ENCODE data around the gene CRACR2A. TPM values are rescaled to one million over a fixed set of nuclear protein-coding genes. Genes with fewer than 3 reads are reported as not detected.

CRACR2A gene
- total RNA-seq, 1 donor from 2014 or later, result 0.82 TPM

DNA sequence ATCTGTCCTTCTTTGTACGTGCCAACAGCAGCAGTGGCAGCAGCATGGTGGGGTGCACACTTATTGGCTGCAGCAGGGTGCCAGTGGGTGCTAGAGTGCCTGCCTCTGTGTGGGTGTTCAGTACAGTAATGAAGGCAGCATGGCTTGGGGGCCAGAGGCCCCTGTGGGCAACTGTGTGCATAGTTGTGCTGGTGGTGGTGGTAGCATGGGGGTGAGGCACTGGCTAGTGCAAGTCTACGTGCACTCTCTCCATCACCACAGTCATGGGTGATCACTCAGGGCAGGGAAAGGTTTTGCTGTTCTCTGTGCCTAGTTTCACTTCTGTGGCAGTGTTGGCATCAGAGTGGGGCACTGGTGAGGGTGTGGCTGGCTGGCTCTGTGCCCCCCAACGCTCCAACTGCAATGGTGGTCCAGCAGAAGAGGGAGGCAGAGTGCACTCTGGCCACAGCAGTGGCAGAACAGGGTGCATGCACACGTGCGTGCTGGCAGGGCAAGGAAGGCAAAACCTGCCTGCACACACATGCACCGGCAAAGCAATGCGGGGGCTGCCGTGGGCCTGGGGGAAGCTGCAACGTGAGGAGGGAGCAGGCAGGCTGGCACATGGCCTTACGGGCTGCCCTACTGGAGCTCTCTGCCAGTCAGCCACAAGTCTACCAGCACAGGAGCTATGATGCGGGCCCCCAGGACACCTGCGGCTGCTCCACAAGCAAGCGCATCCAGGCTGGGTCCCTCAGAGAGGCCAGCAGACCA is 60.1 kb downstream of the CRACR2A start:
- peaks cover 30% of the 10 kb centered on the region for H3K9me3 Mint-ChIP-seq (ENCODE audit: low read depth)
- TF ChIP-seq, protein P1, sequence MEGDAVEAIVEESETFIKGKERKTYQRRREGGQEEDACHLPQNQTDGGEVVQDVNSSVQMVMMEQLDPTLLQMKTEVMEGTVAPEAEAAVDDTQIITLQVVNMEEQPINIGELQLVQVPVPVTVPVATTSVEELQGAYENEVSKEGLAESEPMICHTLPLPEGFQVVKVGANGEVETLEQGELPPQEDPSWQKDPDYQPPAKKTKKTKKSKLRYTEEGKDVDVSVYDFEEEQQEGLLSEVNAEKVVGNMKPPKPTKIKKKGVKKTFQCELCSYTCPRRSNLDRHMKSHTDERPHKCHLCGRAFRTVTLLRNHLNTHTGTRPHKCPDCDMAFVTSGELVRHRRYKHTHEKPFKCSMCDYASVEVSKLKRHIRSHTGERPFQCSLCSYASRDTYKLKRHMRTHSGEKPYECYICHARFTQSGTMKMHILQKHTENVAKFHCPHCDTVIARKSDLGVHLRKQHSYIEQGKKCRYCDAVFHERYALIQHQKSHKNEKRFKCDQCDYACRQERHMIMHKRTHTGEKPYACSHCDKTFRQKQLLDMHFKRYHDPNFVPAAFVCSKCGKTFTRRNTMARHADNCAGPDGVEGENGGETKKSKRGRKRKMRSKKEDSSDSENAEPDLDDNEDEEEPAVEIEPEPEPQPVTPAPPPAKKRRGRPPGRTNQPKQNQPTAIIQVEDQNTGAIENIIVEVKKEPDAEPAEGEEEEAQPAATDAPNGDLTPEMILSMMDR (IDR thresholded peaks at IDR 0.05), result no peak
- H3K4me1 Mint-ChIP-seq (ENCODE audit: low read depth), result peaks cover 7% of the 10 kb centered on the region
- no peak for DNase-seq (ENCODE audit: low spot score)
- H3K27me3 Mint-ChIP-seq (ENCODE audit: low read depth), result peaks cover 15% of the 10 kb centered on the region
- no peak overlapping the region for H3K4me3 Mint-ChIP-seq (ENCODE audit: unreplicated experiment)
- no peak overlapping the region for H3K27ac Mint-ChIP-seq (ENCODE audit: unreplicated experiment)
- peaks cover 6% of the 10 kb centered on the region for H3K36me3 Mint-ChIP-seq (ENCODE audit: low read depth)

DNA sequence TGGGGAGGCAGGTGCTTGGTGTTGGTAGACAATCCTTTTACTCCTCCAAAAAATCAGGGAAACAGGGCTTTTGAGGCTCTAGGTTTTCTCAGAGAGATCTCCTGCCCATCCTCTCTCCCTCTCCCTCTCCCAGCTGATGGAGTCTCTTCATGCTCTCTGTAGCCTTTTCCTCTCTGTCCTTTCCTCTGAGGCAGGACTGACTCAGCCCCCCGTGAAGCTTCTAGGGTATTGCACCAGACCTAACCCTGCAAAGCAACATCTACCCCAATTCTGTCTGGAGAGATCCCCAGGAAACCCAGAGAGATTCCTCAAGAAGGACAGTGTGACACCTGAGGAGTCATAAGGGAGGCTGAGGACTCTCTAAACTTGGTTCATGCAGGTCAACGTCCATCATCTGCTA is 66.4 kb downstream of the CRACR2A start:
- no peak for DNase-seq (ENCODE audit: low spot score)
- Mint-ChIP-seq H3K9me3 (ENCODE audit: low read depth) (peaks cover 25% of the 10 kb centered on the region), H3K4me3 (ENCODE audit: unreplicated experiment) (no peak overlapping the region), H3K36me3 (ENCODE audit: low read depth) (peaks cover 4% of the 10 kb centered on the region), H3K27me3 (ENCODE audit: low read depth) (peaks cover 18% of the 10 kb centered on the region), H3K4me1 (ENCODE audit: low read depth) (no peaks in the 10 kb centered on the region), H3K27ac (ENCODE audit: unreplicated experiment) (no peak overlapping the region)
- TF ChIP-seq, protein P1 (IDR thresholded peaks at IDR 0.05), result no peak

DNA sequence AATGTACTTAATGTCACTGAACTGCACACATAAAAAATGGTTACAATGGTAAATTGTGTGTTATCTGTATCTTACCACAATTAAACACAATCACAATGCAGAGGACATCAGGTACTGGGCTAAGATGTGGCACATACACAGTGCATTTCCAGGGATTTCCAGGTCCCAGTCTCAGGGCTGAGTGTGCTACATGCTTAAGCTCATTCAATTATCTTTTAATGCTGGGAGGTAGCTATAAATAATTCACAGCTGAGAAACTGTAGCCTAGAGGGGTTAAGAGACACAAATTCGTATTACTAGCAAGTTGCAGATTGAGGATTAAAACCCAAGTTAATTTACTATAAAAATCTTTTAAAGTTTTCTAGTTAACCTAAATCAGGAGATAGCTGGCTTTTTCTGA is 67.1 kb downstream of the CRACR2A start:
- TF ChIP-seq, protein P1 (IDR thresholded peaks at IDR 0.05), result no peak
- peaks cover 4% of the 10 kb centered on the region for H3K36me3 Mint-ChIP-seq (ENCODE audit: low read depth)
- H3K27me3 Mint-ChIP-seq (ENCODE audit: low read depth), result peaks cover 15% of the 10 kb centered on the region
- no peaks in the 10 kb centered on the region for H3K4me1 Mint-ChIP-seq (ENCODE audit: low read depth)
- H3K27ac Mint-ChIP-seq (ENCODE audit: unreplicated experiment), result no peak overlapping the region
- no peak overlapping the region for H3K4me3 Mint-ChIP-seq (ENCODE audit: unreplicated experiment)
- no peak for DNase-seq (ENCODE audit: low spot score)
- H3K9me3 Mint-ChIP-seq (ENCODE audit: low read depth), result peaks cover 20% of the 10 kb centered on the region

DNA sequence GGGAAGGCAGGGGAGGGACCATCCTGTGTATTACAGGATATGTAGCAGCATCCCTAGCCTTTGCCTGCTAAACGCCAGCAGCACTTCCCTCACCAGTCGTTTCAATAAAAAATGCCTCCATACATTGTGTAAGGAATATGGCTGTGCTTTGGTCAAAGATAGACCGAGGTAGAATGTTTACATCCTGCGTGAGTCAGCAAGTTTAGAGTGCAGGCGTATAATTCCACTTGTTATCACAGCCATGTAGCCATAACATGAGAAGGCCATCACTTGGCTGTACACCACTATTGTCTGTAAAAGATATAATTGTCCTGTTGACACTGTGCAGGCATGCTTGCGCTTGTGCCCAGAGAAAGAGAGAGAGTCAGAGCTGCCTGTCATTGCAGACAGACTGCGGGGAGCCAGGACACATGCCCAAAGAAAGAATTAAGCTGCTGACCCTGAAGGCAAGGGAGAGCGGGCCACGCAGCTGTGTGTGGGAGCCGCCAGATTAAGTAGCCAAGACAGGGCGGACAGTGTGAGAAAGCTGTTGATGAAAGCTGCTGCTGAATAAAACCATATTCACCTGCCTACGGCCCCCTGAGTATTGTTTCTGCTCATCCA is 68.4 kb downstream of the CRACR2A start:
- TF ChIP-seq, protein P1 (IDR thresholded peaks at IDR 0.05), result no peak
- no peak overlapping the region for H3K4me3 Mint-ChIP-seq (ENCODE audit: unreplicated experiment)
- no peaks in the 10 kb centered on the region for H3K4me1 Mint-ChIP-seq (ENCODE audit: low read depth)
- H3K9me3 Mint-ChIP-seq (ENCODE audit: low read depth), result peaks cover 11% of the 10 kb centered on the region
- peaks cover 1% of the 10 kb centered on the region for H3K36me3 Mint-ChIP-seq (ENCODE audit: low read depth)
- H3K27me3 Mint-ChIP-seq (ENCODE audit: low read depth), result peaks cover 11% of the 10 kb centered on the region
- H3K27ac Mint-ChIP-seq (ENCODE audit: unreplicated experiment), result no peak overlapping the region
- DNase-seq (ENCODE audit: low spot score), result no peak

DNA sequence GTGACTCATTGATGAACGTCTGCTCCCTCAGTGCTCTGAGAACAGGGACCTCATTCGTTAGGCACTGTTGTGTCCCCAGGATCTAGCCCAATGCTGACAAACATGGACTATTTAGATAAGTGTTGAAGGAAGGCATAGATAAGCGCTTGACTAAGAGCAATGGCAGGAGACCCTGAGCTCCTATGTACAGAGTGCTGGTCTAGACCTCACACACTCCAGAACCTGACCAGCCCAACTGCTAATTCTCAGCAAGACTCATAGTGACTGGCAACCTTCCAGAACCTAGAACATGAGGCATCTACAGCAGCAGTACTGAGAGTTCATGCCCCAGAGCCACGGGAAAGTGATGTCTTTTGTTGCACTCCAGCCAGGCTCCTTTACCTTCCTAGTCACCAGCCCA is 69.2 kb downstream of the CRACR2A start:
- H3K36me3 Mint-ChIP-seq (ENCODE audit: low read depth), result peaks cover 1% of the 10 kb centered on the region
- no peak for DNase-seq (ENCODE audit: low spot score)
- H3K27ac Mint-ChIP-seq (ENCODE audit: unreplicated experiment), result no peak overlapping the region
- no peaks in the 10 kb centered on the region for H3K4me1 Mint-ChIP-seq (ENCODE audit: low read depth)
- H3K9me3 Mint-ChIP-seq (ENCODE audit: low read depth), result peaks cover 7% of the 10 kb centered on the region
- peaks cover 6% of the 10 kb centered on the region for H3K27me3 Mint-ChIP-seq (ENCODE audit: low read depth)
- H3K4me3 Mint-ChIP-seq (ENCODE audit: unreplicated experiment), result no peak overlapping the region
- TF ChIP-seq, protein P1 (IDR thresholded peaks at IDR 0.05), result no peak
